Measurements from ENCODE around the gene PLSCR3.

Gene PLSCR3

GRCh38 chr17:7403043-7403726 is 8.9 kb upstream of the PLSCR3 start:
- peak overlapping the region; percentile 80 for H3K4me3 ChIP-seq (ENCODE audit: low read depth, low read length)
- no peak for TF ChIP-seq CTCF (IDR thresholded peaks at IDR 0.05; ENCODE audit: borderline replicate concordance, insufficient read depth, low read depth, low read length)

- no peak for TF ChIP-seq CTCF (IDR thresholded peaks at IDR 0.05; ENCODE audit: borderline replicate concordance, insufficient read depth, low read depth, low read length)
- no peak overlapping the region for H3K4me3 ChIP-seq (ENCODE audit: low read depth, low read length)
These were observed 4.3 kb upstream of the PLSCR3 start for GRCh38 chr17:7398612-7399011.

- no peak overlapping the region for H3K4me3 ChIP-seq (ENCODE audit: low read depth, low read length)
These were observed 1.8 kb upstream of the PLSCR3 start for GRCh38 chr17:7396147-7396546.

GRCh38 chr17:7393613-7394451 is 493 bp downstream of the PLSCR3 start:
- H3K4me3 ChIP-seq (ENCODE audit: low read depth, low read length): peak overlapping the region; percentile 92
- peak; percentile 17; the same call in 1 of the 2 replicates for TF ChIP-seq CTCF (IDR thresholded peaks at IDR 0.05; ENCODE audit: borderline replicate concordance, insufficient read depth, low read depth, low read length)

More at GRCh38 chr17:7396147-7396546, 1.8 kb upstream of the PLSCR3 start:
- no peak for TF ChIP-seq CTCF (IDR thresholded peaks at IDR 0.05; ENCODE audit: borderline replicate concordance, insufficient read depth, low read depth, low read length)

GRCh38 chr17:7392696-7393612 is 1.4 kb downstream of the PLSCR3 start:
- H3K4me3 ChIP-seq (ENCODE audit: low read depth, low read length): peak overlapping the region; percentile 92
- TF ChIP-seq CTCF (IDR thresholded peaks at IDR 0.05; ENCODE audit: borderline replicate concordance, insufficient read depth, low read depth, low read length): no peak

GRCh38 chr17:7391307-7391706 is 3.0 kb downstream of the PLSCR3 start:
- TF ChIP-seq CTCF (IDR thresholded peaks at IDR 0.05; ENCODE audit: borderline replicate concordance, insufficient read depth, low read depth, low read length): no peak

More at GRCh38 chr17:7391307-7391706, 3.0 kb downstream of the PLSCR3 start:
- no peak overlapping the region for H3K4me3 ChIP-seq (ENCODE audit: low read depth, low read length)
